HUDEP-2 (cell line): ENCODE results near the gene SAMD4A.

Experiments
- DNase-seq, 76 experiments: peaks; one replicate each; lab custom pipeline; 2025; ENCODE audit not compliant: unreplicated experiment in 76 of 76; lab: John Stamatoyannopoulos, UW

The SAMD4A gene

GRCh38 chr14:54697803-54698202 lies 130.9 kb downstream of the SAMD4A start:
- no peak for DNase-seq

GRCh38 chr14:54698501-54698900 lies 131.6 kb downstream of the SAMD4A start:
- DNase-seq = no peak

GRCh38 chr14:54698966-54699530 lies 132.1 kb downstream of the SAMD4A start:
- DNase-seq = peak in 1 of 76 experiments; percentile 2

GRCh38 chr14:54699735-54700134 lies 132.8 kb downstream of the SAMD4A start:
- no peak for DNase-seq

- DNase-seq = no peak
These were observed 133.8 kb downstream of the SAMD4A start for GRCh38 chr14:54700717-54701116.

GRCh38 chr14:54702014-54702491 lies 135.1 kb downstream of the SAMD4A start:
- no peak for DNase-seq

- DNase-seq = no peak
These were observed 135.6 kb downstream of the SAMD4A start for GRCh38 chr14:54702492-54702891.

- DNase-seq = no peak
These were observed 136.2 kb downstream of the SAMD4A start for GRCh38 chr14:54703082-54703481.

GRCh38 chr14:54703724-54704123 lies 136.8 kb downstream of the SAMD4A start:
- no peak for DNase-seq

GRCh38 chr14:54704768-54705167 lies 137.8 kb downstream of the SAMD4A start:
- no peak for DNase-seq

GRCh38 chr14:54706769-54707168 lies 139.8 kb downstream of the SAMD4A start:
- DNase-seq = no peak

GRCh38 chr14:54708161-54708560 lies 141.2 kb downstream of the SAMD4A start:
- DNase-seq = no peak

GRCh38 chr14:54708982-54709381 lies 142.1 kb downstream of the SAMD4A start:
- DNase-seq = no peak

- no peak for DNase-seq
These were observed 142.5 kb downstream of the SAMD4A start for GRCh38 chr14:54709444-54709843.

- DNase-seq = no peak
These were observed 142.9 kb downstream of the SAMD4A start for GRCh38 chr14:54709867-54710266.

- no peak for DNase-seq
These were observed 144.4 kb downstream of the SAMD4A start for GRCh38 chr14:54711312-54711711.

GRCh38 chr14:54711812-54712464 lies 145.0 kb downstream of the SAMD4A start:
- no peak for DNase-seq

- DNase-seq = no peak
These were observed 145.7 kb downstream of the SAMD4A start for GRCh38 chr14:54712465-54713200.

GRCh38 chr14:54713379-54713778 lies 146.5 kb downstream of the SAMD4A start:
- no peak for DNase-seq

- peak in 1 of 76 experiments; percentile 3 for DNase-seq
These were observed 148.3 kb downstream of the SAMD4A start for GRCh38 chr14:54715239-54715638.

GRCh38 chr14:54715811-54716210 lies 148.9 kb downstream of the SAMD4A start:
- DNase-seq = no peak

GRCh38 chr14:54716862-54717261 lies 149.9 kb downstream of the SAMD4A start:
- DNase-seq = no peak
